ENCODE measurements around the gene SLC44A3. TPM values are rescaled to one million over a fixed set of nuclear protein-coding genes. Genes with fewer than 3 reads are reported as not detected.

The SLC44A3 gene
- total and polyA plus RNA-seq, 2 of the 13 experiments (the other 11 are each of a cell fraction or from before 2014, with no cell fraction given): 6.8 to 14.1 TPM

- peak; percentile 58 to 74; a peak in 2 of 4 replicates for TF ChIP-seq HMGXB4 (CRISPR knock-in tag; IDR thresholded peaks at IDR 0.05; ENCODE audit: borderline replicate concordance in 1 of 2, low read depth in 1 of 2)
- no peak for TF ChIP-seq ZFP36L2 (CRISPR knock-in tag; IDR thresholded peaks at IDR 0.05)
- TF ChIP-seq ZNF256 (CRISPR knock-in tag; conservative IDR thresholded peaks at IDR 0.05): no peak
- peak; percentile 42; the same call in 1 of the 2 replicates for TF ChIP-seq ZNF788 (CRISPR knock-in tag; IDR thresholded peaks at IDR 0.05; ENCODE audit: borderline replicate concordance)
- TF ChIP-seq MED1 (CRISPR knock-in tag; IDR thresholded peaks at IDR 0.05): peak; percentile 41; the same call in 1 of the 2 replicates
- TF ChIP-seq ATF7-NPFF (CRISPR knock-in tag; IDR thresholded peaks at IDR 0.05; ENCODE audit: low read depth): 0 out of 2 replicates have a peak, but pooled peaks have one; percentile 51
- 0 out of 2 replicates have a peak, but pooled peaks have one; percentile 20 for TF ChIP-seq HOMEZ (CRISPR knock-in tag; IDR thresholded peaks at IDR 0.05; ENCODE audit: low read depth)
- 0 out of 2 replicates have a peak, but pooled peaks have one; percentile 41 for TF ChIP-seq IRF2 (CRISPR knock-in tag; IDR thresholded peaks at IDR 0.05)
- TF ChIP-seq ZNF614 (CRISPR knock-in tag; IDR thresholded peaks at IDR 0.05; ENCODE audit: borderline replicate concordance): peak; percentile 69; the same call in 1 of the 2 replicates
- no peak for TF ChIP-seq HMGXB3 (CRISPR knock-in tag; IDR thresholded peaks at IDR 0.05; ENCODE audit: borderline replicate concordance)
- TF ChIP-seq RAD21 (CRISPR knock-in tag; IDR thresholded peaks at IDR 0.05): peak; percentile 95
- no peak for TF ChIP-seq ZNF777 (CRISPR knock-in tag; IDR thresholded peaks at IDR 0.05)
- TF ChIP-seq PTBP1 (IDR thresholded peaks at IDR 0.05; ENCODE audit: low read depth, low read length, poor library complexity, severe bottlenecking): no peak
- TF ChIP-seq ZBTB7B (CRISPR knock-in tag; IDR thresholded peaks at IDR 0.05): no peak
- TF ChIP-seq SALL1 (CRISPR knock-in tag; IDR thresholded peaks at IDR 0.05): peak; percentile 70
- TF ChIP-seq CBX5 (CRISPR knock-in tag; IDR thresholded peaks at IDR 0.05; ENCODE audit: borderline replicate concordance): peak; percentile 29; the same call in 1 of the 2 replicates
- peak; percentile 51; the same call in 1 of the 2 replicates for TF ChIP-seq KDM4B (CRISPR knock-in tag; IDR thresholded peaks at IDR 0.05)
- 0 out of 2 replicates have a peak, but pooled peaks have one; percentile 39 for TF ChIP-seq IKZF5 (CRISPR knock-in tag; IDR thresholded peaks at IDR 0.05)
Measured at GRCh38 chr1:94854458-94855306, 34.5 kb downstream of the SLC44A3 start (continued).

Data from HepG2 (cell line).